K562 (cell line): ENCODE measurements around the gene GOLGB1. TPM values are rescaled to one million over a fixed set of nuclear protein-coding genes. Genes with fewer than 3 reads are reported as not detected.

ENCODE experiments used
- ATAC-seq: fragments of 200-7000 bp; cut with Tn5 transposase; 3 replicates; pipeline ENCODE4 v1.9.1; 2020; ENCODE audit warnings: moderate library complexity
- BruUV-seq: library from RNA; stranded (reverse); fragments of 400-500 nt; replicated peaks from 2 replicates; lab custom pipeline; 2021; lab: Mats Ljungman, UMichigan
- CTCF ChIA-PET: fragments of 300-600 bp; formaldehyde crosslinking; extraction: SDS; loops from one replicate; lab custom pipeline; 2021; ENCODE audit warnings: low intra/inter-chr PET ratio; lab: Yijun Ruan, JAX
- POLR2A ChIA-PET: fragments of 300-600, 350-650 bp; sonication (Branson Sonifier 250); formaldehyde crosslinking; extraction: SDS; loops from one replicate; lab custom pipeline; 2021; ENCODE audit warnings: antibody characterized with exemption, inconsistent platforms; lab: Yijun Ruan, JAX
- DNase-seq, 4 experiments: peaks; one replicate each; pipeline versions ENCODE4 v3.0.0 to v3.0.0-alpha.2; 2011 to 2018; ENCODE audit warnings: low spot score in 3 of 4, mixed read lengths in 3 of 4; ENCODE audit errors: extremely low read depth in 1 of 4
- FAIRE-seq: peaks from 2 replicates; lab custom pipeline; 2011; peaks lifted over from hg19 to GRCh38; lab: Jason Lieb, UNC
- H2AFZ ChIP-seq: 2 replicates; pipeline ENCODE4 v1.6.0; 2011; ENCODE audit warnings: low read depth, low read length, control low read depth, inconsistent platforms
- H3K27ac ChIP-seq: fragments of 200-600 bp; 3 replicates; pipeline ENCODE4 v1.8.0; 2011; ENCODE audit warnings: low read depth, mild to moderate bottlenecking, control low read depth, inconsistent platforms, low read length, moderate library complexity, mixed read lengths; ENCODE audit errors: extremely low read depth
- H3K27me3 ChIP-seq, 2 experiments: fragments of 300-600 bp in 1 of 2; 2 replicates in 1 of 2; 3 replicates in 1 of 2; pipeline versions ENCODE4 v1.6.0 to v1.8.0; 2011; ENCODE audit warnings: inconsistent platforms in 2 of 2, low read length in 2 of 2, mild to moderate bottlenecking in 1 of 2, mixed read lengths in 1 of 2, moderate library complexity in 1 of 2; ENCODE audit not compliant: control insufficient read depth in 2 of 2, insufficient read depth in 2 of 2
- H3K36me3 ChIP-seq: fragments of 300-600 bp; 3 replicates; pipeline ENCODE4 v1.8.0; 2011; ENCODE audit warnings: mild to moderate bottlenecking, low read length, inconsistent platforms; ENCODE audit not compliant: control insufficient read depth, insufficient read depth
- H3K4me1 ChIP-seq, 2 experiments: fragments of 200-600 bp in 1 of 2; replicated peaks in 1 of 2; 2 replicates in 1 of 2; 3 replicates in 1 of 2; pipeline versions ENCODE4 v1.5.1 to v1.8.0; 2011; ENCODE audit warnings: inconsistent platforms in 2 of 2, low read length in 2 of 2, mild to moderate bottlenecking in 1 of 2, mixed read lengths in 1 of 2, moderate library complexity in 1 of 2; ENCODE audit not compliant: control insufficient read depth in 2 of 2, insufficient read depth in 2 of 2
- H3K4me2 ChIP-seq: 2 replicates; pipeline ENCODE4 v1.6.1; 2011; ENCODE audit warnings: low read length, control low read depth, inconsistent platforms, mixed read lengths; ENCODE audit not compliant: insufficient read depth
- H3K4me3 ChIP-seq: fragments of 200-600 bp; sonication (generic), shearing (Covaris generic); 2 replicates; pipeline ENCODE4 v1.5.1; 2016; ENCODE audit warnings: control low read depth, inconsistent platforms
- H3K79me2 ChIP-seq: fragments of 200-600 bp; 3 replicates; pipeline ENCODE4 v1.8.0; 2011; ENCODE audit warnings: low read length, inconsistent platforms; ENCODE audit not compliant: control insufficient read depth, insufficient read depth
- H3K9ac ChIP-seq, 2 experiments: 2 replicates each; pipeline versions ENCODE4 v1.6.0 to v1.6.1; 2011; ENCODE audit warnings: low read depth in 2 of 2, low read length in 2 of 2, control low read depth in 1 of 2, inconsistent platforms in 1 of 2, mild to moderate bottlenecking in 1 of 2, mixed read lengths in 1 of 2; ENCODE audit not compliant: insufficient read depth in 1 of 2
- H3K9me1 ChIP-seq: one replicate; pipeline ENCODE4 v1.6.0; 2011; ENCODE audit warnings: inconsistent platforms, mild to moderate bottlenecking, low read length, moderate library complexity; ENCODE audit not compliant: control insufficient read depth, insufficient read depth
- H3K9me3 ChIP-seq: replicated peaks from 2 replicates; pipeline ENCODE4 v1.5.1; 2011; ENCODE audit warnings: low read depth, low read length, inconsistent platforms; ENCODE audit not compliant: control insufficient read depth, insufficient read depth
- H4K20me1 ChIP-seq: replicated peaks from 2 replicates; pipeline ENCODE4 v1.6.1; 2011; ENCODE audit warnings: low read length, inconsistent platforms, mixed read lengths; ENCODE audit not compliant: control insufficient read depth, insufficient read depth
- CXXC5 ChIP-seq: fragments of 250-450 bp; sonication (Bioruptor Pico); IDR thresholded peaks from 2 replicates; pipeline ENCODE4 v1.8.0; 2022; ENCODE audit warnings: inconsistent platforms, mild to moderate bottlenecking, moderate library complexity
- E2F8 ChIP-seq: fragments of 450-650 bp; IDR thresholded peaks from 2 replicates; pipeline ENCODE4 v1.7.1; 2018; ENCODE audit warnings: mild to moderate bottlenecking, low read depth; ENCODE audit not compliant: partially characterized antibody
- GTF2F1 ChIP-seq: IDR thresholded peaks from 2 replicates; pipeline ENCODE4 v1.6.1; 2011; ENCODE audit warnings: low read depth, low read length, improper control_type of control experiment
- ILK ChIP-seq: fragments of 450-650 bp; IDR thresholded peaks from 2 replicates; pipeline ENCODE4 v1.6.1; 2016; ENCODE audit warnings: missing genetic modification characterization, low read depth, mild to moderate bottlenecking, missing compliant biosample characterization, moderate library complexity, borderline replicate concordance
- KDM1A ChIP-seq, 2 experiments: fragments of 450-650 bp; IDR thresholded peaks; 2 replicates each; pipeline ENCODE4 v1.6.1; 2016; ENCODE audit warnings: mild to moderate bottlenecking in 2 of 2
- KHSRP ChIP-seq: fragments of 450-650 bp; IDR thresholded peaks from 2 replicates; pipeline ENCODE4 v1.6.1; 2017
- POU5F1 ChIP-seq: fragments of 150-350 bp; IDR thresholded peaks from 2 replicates; pipeline ENCODE4 v1.6.1; 2014; ENCODE audit warnings: borderline replicate concordance, low read length, low read depth, mild to moderate bottlenecking; ENCODE audit not compliant: partially characterized antibody
- PRPF4 ChIP-seq: fragments of 200-400 bp; formaldehyde crosslinking; IDR thresholded peaks from one replicate; pipeline ENCODE4 v1.6.1; 2017; ENCODE audit warnings: low read length, low read depth, mild to moderate bottlenecking; ENCODE audit not compliant: insufficient read depth, poor library complexity, severe bottlenecking
- RREB1 ChIP-seq: fragments of 250-450 bp; sonication (Bioruptor Pico); IDR thresholded peaks from 2 replicates; pipeline ENCODE4 v1.4.0; 2020
- ZBTB34 ChIP-seq: fragments of 250-450 bp; sonication (Bioruptor Pico); IDR thresholded peaks from 2 replicates; pipeline ENCODE4 v1.8.0; 2021; ENCODE audit warnings: mild to moderate bottlenecking, moderate library complexity
- ZNF311 ChIP-seq: fragments of 250-450 bp; sonication (Bioruptor Pico); IDR thresholded peaks from 2 replicates; pipeline ENCODE4 v1.4.0; 2020; ENCODE audit warnings: mild to moderate bottlenecking, moderate library complexity
- ZNF584 ChIP-seq: fragments of 200-800 bp; sonication (Bioruptor generic); IDR thresholded peaks from 2 replicates; pipeline ENCODE4 v1.6.1; 2016; ENCODE audit warnings: low read depth, mild to moderate bottlenecking, missing genetic modification characterization, missing compliant biosample characterization
- ZNF79 ChIP-seq: fragments of 250-450 bp; sonication (Bioruptor Pico); IDR thresholded peaks from 2 replicates; pipeline ENCODE4 v1.4.0; 2020; ENCODE audit warnings: low read depth, mild to moderate bottlenecking, moderate library complexity
- WGBS: fragments of 100-300 bp; shearing (Covaris generic); methylation state at CpG from one replicate; pipeline ENCODE4 v1.1.6; 2016; ENCODE audit warnings: low coverage, mixed read lengths; ENCODE audit not compliant: insufficient coverage; ENCODE audit errors: missing lambda C conversion rate; 5-methylcytosine and 5-hydroxymethylcytosine counted together
- in situ Hi-C: fragments of 300-500 bp; cut with MboI; formaldehyde crosslinking; loops from 4 replicates; pipeline ENCODE4 v1.15.0; 2018; ENCODE audit warnings: inconsistent platforms, mixed read lengths
- intact Hi-C: fragments of 100-400 bp; cut with micrococcal nuclease; formaldehyde crosslinking; loops from 2 replicates; pipeline ENCODE4 v1.14.2; 2022
- polyA plus RNA-seq, 8 experiments: library from polyadenylated mRNA; depleted of rRNA in 4 of 8; stranded (reverse) in 5 of 8; unstranded in 3 of 8; fragments of >200 nt; fragmentation: Nextera tagmentation in 2 of 8; fragmentation: Illumina TruSeq in 1 of 8; extraction: Ambion mirVana in 2 of 8; extraction: Trizol in 1 of 8; gene quantifications; 2 replicates each; pipeline versions ENCODE4 v1.2.1 to v1.2.3, GENCODE V29; 2011 to 2014; ENCODE audit warnings: inconsistent platforms in 1 of 8, missing spikeins in 1 of 8
- total RNA-seq, 7 experiments: library from RNA; depleted of rRNA in 6 of 7; stranded (reverse); fragments of >200 nt in 6 of 7; fragmentation: Illumina TruSeq in 2 of 7; extraction: Trizol in 2 of 7; gene quantifications; 2 replicates each; pipeline versions ENCODE4 v1.2.1 to v1.2.3, GENCODE V29; 2011 to 2021; ENCODE audit warnings: low replicate concordance in 1 of 7

The GOLGB1 gene
- total and polyA plus RNA-seq, 9 of the 15 experiments (the other 6 are each of a cell fraction or from before 2014, with no cell fraction given), result 4.0 to 16.3 (median 9.7) TPM

GRCh38 chr3:121637922-121638321 is 111.6 kb downstream of the GOLGB1 start:
- H3K36me3 ChIP-seq, result no peaks in the 10 kb centered on the region
- no peaks in the 10 kb centered on the region for H3K9me3 ChIP-seq
- FAIRE-seq, result no peak
- no peaks in the 10 kb centered on the region for H4K20me1 ChIP-seq
- in situ Hi-C loops (no loop called here), intact Hi-C loops (no loop called here)
- H3K27me3 ChIP-seq, result no peaks in the 10 kb centered on the region; a peak in 1 of 5 replicates
- no peaks in the 10 kb centered on the region for H3K79me2 ChIP-seq
- CTCF ChIA-PET, result no interaction called here
- no peaks in the 10 kb centered on the region for H3K9me1 ChIP-seq
- no peak overlapping the region for H3K9ac ChIP-seq
- no peak overlapping the region for H3K4me3 ChIP-seq
- BruUV-seq, result no TSS peak
- no peak overlapping the region for H2AFZ ChIP-seq
- POLR2A ChIA-PET, result interaction anchor here (0.6 kb wide), 1 partner anchor 77 kb away, joined by 3 read pairs; no protein-coding TSS in a partner anchor
- no peak overlapping the region for H3K27ac ChIP-seq
- H3K4me2 ChIP-seq, result no peak overlapping the region
- ATAC-seq, result no peak
- whole genome bisulfite sequencing, result 100% methylated on average over 1 of the region's 1 CpG
- H3K4me1 ChIP-seq, result no peaks in the 10 kb centered on the region
- DNase-seq, result no peak
- TF ChIP-seq E2F8, result no peak
- no peak for TF ChIP-seq PRPF4
- no peak for TF ChIP-seq KDM1A (IDR thresholded peaks at IDR 0.05)
- TF ChIP-seq GTF2F1, result no peak
- no peak for TF ChIP-seq ZNF584
- no peak for TF ChIP-seq ILK (tag)
- TF ChIP-seq ZNF311 (CRISPR knock-in tag), result no peak
- no peak for TF ChIP-seq KHSRP
- no peak for TF ChIP-seq ZNF79 (CRISPR knock-in tag)
- no peak for TF ChIP-seq ZBTB34 (CRISPR knock-in tag)
- no peak for TF ChIP-seq CXXC5 (CRISPR knock-in tag)
- TF ChIP-seq RREB1 (CRISPR knock-in tag), result no peak
- TF ChIP-seq POU5F1, result no peak
